ENCODE measurements around the gene NOA1.

DNA sequence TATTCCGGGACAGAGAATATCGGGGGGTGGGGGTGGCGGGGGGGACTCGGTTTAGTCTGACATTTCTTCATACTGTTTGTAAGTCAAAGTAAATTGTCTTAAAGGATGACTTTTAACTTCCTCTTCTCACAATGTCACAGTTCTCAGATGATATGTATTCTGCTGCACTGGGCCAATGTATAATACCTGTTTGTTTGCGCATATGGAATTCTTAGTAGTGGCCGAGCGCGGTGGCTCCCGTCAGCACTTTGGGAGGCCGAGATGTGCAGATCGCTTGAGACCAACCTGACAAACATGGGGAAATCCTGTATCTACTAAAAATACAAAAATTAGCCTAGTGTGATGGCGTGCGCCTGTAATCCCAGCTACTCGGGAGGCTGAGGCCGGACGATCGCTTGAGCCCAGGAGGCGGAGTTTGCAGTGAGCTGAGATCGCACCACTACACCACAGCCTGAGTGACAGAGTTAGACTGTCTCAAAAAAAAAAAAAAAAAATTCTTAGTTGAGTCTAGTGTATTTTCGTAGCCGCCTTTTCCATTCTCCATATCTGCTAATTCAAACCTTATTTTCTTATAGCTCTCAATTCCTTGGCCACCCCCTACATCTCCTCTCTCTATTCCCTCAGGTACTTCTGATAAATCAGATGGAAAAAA is 2.1 kb upstream of the NOA1 start:
- TF ChIP-seq CTCF (IDR thresholded peaks at IDR 0.05) (no peak), POLR2A (IDR thresholded peaks at IDR 0.05) (no peak)

Data from heart left ventricle (tissue), 13 donors.